Measurements from ENCODE around the gene SPINT3. TPM values are rescaled to one million over a fixed set of nuclear protein-coding genes. Genes with fewer than 3 reads are reported as not detected.
"Not testable (repeated sequence)": the region's sequence is repeated elsewhere in the genome, so short reads cannot be mapped to it uniquely, and the experiment has no call there.

SPINT3 gene
- total RNA-seq, 4 donors from 2014 or later, result 3.2 TPM; not detected in 3

DNA sequence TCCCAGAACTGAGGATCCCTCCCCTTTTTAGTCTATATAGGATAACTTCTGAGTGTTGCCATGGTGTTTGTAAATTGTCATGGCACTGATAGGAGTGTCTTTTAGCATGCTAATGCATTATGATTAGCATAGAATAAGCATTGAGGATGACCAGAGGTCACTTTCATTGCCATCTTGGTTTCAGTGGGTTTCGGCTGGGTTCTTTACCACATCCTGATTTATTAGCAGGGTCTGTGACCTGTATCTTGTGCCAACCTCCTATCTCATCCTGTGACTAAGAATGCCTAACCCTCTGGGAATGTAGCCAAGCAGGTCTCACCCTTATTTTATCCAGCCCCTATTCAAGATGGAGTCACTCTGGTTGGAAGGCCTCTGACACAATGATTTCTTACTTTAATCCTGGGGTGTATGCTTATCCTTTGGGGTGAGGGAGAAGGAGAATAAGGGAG, 26.3 kb downstream of the SPINT3 start:
- Histone ChIP-seq H3K27me3 (peaks cover 20% of the 10 kb centered on the region), H3K9me3 (no peaks in the 10 kb centered on the region), H3K36me3 (no peaks in the 10 kb centered on the region), H3K27ac (no peak overlapping the region), H3K4me3 (no peak overlapping the region), H3K4me1 (no peaks in the 10 kb centered on the region)
- DNase-seq (ENCODE audit: low spot score in 2 of 2), result no peak
- WGBS, result 100% methylated on average over 1 of the region's 1 CpG
- TF ChIP-seq EP300 (IDR thresholded peaks at IDR 0.05), result no peak
- TF ChIP-seq POLR2AphosphoS5 (IDR thresholded peaks at IDR 0.05), result no peak
- no peak for TF ChIP-seq POLR2A (IDR thresholded peaks at IDR 0.05)
- no peak for TF ChIP-seq CTCF (IDR thresholded peaks at IDR 0.05)

DNA sequence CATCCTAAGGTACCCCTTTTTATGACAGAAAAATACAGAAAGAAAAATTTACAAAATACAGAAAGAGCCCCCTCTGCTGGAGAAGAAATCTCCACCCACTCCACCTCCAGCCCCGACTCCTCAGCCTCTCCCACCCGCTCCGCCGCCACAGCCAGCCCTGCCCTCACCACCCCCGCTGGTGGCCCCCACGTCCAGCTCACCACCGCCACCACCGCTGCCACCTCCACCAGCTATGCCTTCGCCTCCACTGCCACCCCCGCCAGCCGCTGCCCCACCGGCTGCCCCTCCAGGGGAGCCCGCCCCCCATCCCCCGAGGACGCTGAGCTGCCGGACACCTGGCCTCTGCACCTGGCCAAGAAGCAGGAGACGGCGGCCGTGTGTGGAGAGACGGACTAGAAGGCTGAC, 28.2 kb downstream of the SPINT3 start:
- Histone ChIP-seq H3K4me1 (no peaks in the 10 kb centered on the region), H3K27me3 (peaks cover 26% of the 10 kb centered on the region), H3K9me3 (no peaks in the 10 kb centered on the region), H3K36me3 (no peaks in the 10 kb centered on the region), H3K4me3 (no peak overlapping the region), H3K27ac (no peak overlapping the region)
- no peak for TF ChIP-seq EP300 (IDR thresholded peaks at IDR 0.05)
- TF ChIP-seq POLR2AphosphoS5 (IDR thresholded peaks at IDR 0.05), result no peak
- no peak for TF ChIP-seq POLR2A (IDR thresholded peaks at IDR 0.05)
- TF ChIP-seq CTCF (IDR thresholded peaks at IDR 0.05), result no peak
- 33% methylated on average over 20 of the region's 20 CpGs for WGBS
- DNase-seq (ENCODE audit: low spot score in 2 of 2), result no peak

DNA sequence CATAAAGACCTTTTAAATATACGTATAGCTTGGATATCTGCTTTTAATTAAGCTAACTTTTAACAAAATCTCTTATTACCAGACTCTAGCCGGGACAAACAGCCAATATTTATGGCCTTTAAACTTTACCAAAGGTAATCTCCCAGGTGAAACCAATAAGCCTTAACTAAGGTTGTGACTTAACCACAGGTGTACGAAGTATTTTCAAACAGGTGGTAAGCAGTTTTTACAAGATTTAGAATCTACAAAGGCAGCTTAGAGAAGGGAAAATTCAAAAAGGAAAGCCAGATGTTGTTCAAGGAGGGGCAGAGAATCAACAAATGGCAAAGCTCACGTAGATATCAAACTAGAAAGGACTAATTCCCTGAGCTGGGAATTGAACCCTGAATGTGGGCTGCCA, 30.0 kb downstream of the SPINT3 start:
- Histone ChIP-seq H3K4me3 (no peak overlapping the region), H3K9me3 (no peaks in the 10 kb centered on the region), H3K36me3 (no peaks in the 10 kb centered on the region), H3K27ac (no peak overlapping the region), H3K4me1 (no peaks in the 10 kb centered on the region), H3K27me3 (peaks cover 29% of the 10 kb centered on the region)
- TF ChIP-seq POLR2A (IDR thresholded peaks at IDR 0.05), result no peak
- TF ChIP-seq CTCF (IDR thresholded peaks at IDR 0.05), result no peak
- TF ChIP-seq EP300 (IDR thresholded peaks at IDR 0.05), result no peak
- TF ChIP-seq POLR2AphosphoS5 (IDR thresholded peaks at IDR 0.05), result no peak
- WGBS, result 65% methylated on average over 4 of the region's 4 CpGs
- DNase-seq (ENCODE audit: low spot score in 2 of 2), result no peak

GRCh38 chr20:45484676-45485075, 30.7 kb downstream of the SPINT3 start:
- DNase-seq (ENCODE audit: low spot score in 2 of 2), result no peak
- 38% methylated on average over 6 of the region's 6 CpGs for WGBS

DNA sequence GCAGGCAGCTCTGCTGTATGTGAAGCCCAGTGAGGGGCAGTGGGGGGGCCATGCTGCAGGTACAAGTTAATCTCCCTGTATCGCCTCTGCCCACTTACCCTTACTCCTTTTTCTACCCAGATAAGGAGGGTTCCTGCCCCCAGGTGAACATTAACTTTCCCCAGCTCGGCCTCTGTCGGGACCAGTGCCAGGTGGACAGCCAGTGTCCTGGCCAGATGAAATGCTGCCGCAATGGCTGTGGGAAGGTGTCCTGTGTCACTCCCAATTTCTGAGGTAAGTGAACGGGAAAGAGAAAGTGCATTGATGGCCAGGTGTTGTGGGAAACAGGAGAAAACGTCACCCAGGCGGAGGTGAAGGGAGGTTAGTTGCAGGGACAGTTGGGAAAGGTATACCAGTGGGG, 35.6 kb downstream of the SPINT3 start:
- TF ChIP-seq POLR2A (IDR thresholded peaks at IDR 0.05) (no peak), CTCF (IDR thresholded peaks at IDR 0.05) (no peak), POLR2AphosphoS5 (IDR thresholded peaks at IDR 0.05) (no peak), EP300 (IDR thresholded peaks at IDR 0.05) (no peak)
- Histone ChIP-seq H3K4me3 (no peak overlapping the region), H3K27ac (no peak overlapping the region), H3K4me1 (no peaks in the 10 kb centered on the region), H3K36me3 (no peaks in the 10 kb centered on the region), H3K9me3 (no peaks in the 10 kb centered on the region), H3K27me3 (peaks cover 19% of the 10 kb centered on the region)
- WGBS, result 93% methylated on average over 7 of the region's 7 CpGs
- no peak for DNase-seq (ENCODE audit: low spot score in 2 of 2)

More at GRCh38 chr20:45484676-45485075, 30.7 kb downstream of the SPINT3 start:
- Histone ChIP-seq H3K4me3 (no peak overlapping the region), H3K36me3 (no peaks in the 10 kb centered on the region), H3K9me3 (no peaks in the 10 kb centered on the region), H3K4me1 (no peaks in the 10 kb centered on the region), H3K27ac (no peak overlapping the region), H3K27me3 (peaks cover 29% of the 10 kb centered on the region)
- TF ChIP-seq CTCF (IDR thresholded peaks at IDR 0.05) (no peak), POLR2AphosphoS5 (IDR thresholded peaks at IDR 0.05) (no peak), POLR2A (IDR thresholded peaks at IDR 0.05) (no peak)

DNA sequence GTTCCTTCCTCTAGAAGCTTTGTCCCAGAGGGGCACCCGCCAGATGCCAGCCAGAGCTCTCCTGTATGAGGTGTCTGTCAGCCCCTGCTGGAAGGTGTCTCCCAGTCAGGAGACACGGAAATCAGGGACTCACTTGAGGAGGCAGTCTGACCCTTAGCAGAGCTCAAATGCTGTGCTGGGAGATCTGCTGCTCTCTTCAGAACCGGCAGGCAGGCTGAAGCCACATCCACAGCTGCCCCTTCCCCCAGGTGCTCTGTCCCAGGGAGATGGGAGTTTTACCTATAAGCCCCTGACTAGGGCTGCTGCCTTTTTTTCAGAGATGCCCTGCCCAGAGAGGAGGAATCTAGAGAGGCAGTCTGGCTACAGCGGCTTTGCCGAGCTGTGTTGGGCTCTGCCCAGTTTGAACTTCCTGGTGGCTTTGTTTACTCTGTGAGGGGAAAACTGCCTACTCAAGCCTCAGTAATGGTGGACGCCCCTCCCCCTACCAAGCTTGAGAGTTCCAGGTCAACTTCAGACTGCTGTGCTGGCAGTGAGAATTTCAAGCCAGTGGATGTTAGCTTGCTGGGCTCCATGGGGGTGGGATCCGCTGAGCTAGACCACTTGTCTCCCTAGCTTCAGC, 37.8 kb downstream of the SPINT3 start:
- H3K9me3 ChIP-seq; DNase-seq (ENCODE audit: low spot score in 2 of 2); H3K4me1 ChIP-seq; H3K4me3 ChIP-seq; H3K27ac ChIP-seq; H3K36me3 ChIP-seq: not testable (repeated sequence)
- H3K27me3 ChIP-seq, result peaks cover 21% of the 10 kb centered on the region
- WGBS, result no CpG with 5 or more reads among the region's 7 CpGs

GRCh38 chr20:45472286-45472685, 43.1 kb downstream of the SPINT3 start:
- 59% methylated on average over 3 of the region's 3 CpGs for WGBS
- not testable (repeated sequence) for H3K9me3 ChIP-seq; DNase-seq (ENCODE audit: low spot score in 2 of 2); H3K27ac ChIP-seq; H3K4me3 ChIP-seq; H3K36me3 ChIP-seq
- Histone ChIP-seq H3K4me1 (peaks cover 23% of the 10 kb centered on the region), H3K27me3 (peaks cover 34% of the 10 kb centered on the region)

Measured in suprapubic skin (tissue), 4 donors.